Epithelial cell of proximal tubule (primary cell): Measurements from ENCODE around the gene IFT88. TPM values are rescaled to one million over a fixed set of nuclear protein-coding genes. Genes with fewer than 3 reads are reported as not detected.

ENCODE experiments used
- DNase-seq: peaks from one replicate; pipeline ENCODE4 v3.0.0-alpha.2; 2011; ENCODE audit warnings: low read depth
- H3K4me3 ChIP-seq: 2 replicates; pipeline ENCODE4 v1.5.1; 2011; ENCODE audit warnings: low read depth, mild to moderate bottlenecking, low read length
- total RNA-seq: library from RNA; depleted of rRNA; stranded (reverse); fragments of >200 nt; gene quantifications from 2 replicates; pipeline ENCODE4 v1.2.3, GENCODE V29; 2015
- TF ChIP-seq, protein P1 (sequence below): conservative IDR thresholded peaks from 2 replicates; pipeline ENCODE4 v1.5.1; 2012; ENCODE audit warnings: low read depth, mild to moderate bottlenecking, low read length

Gene IFT88
- total RNA-seq, 1 donor from 2014 or later: 15.2 TPM

GRCh38 chr13:20654156-20654555, 87.2 kb downstream of the IFT88 start:
- no peak for DNase-seq
- TF ChIP-seq, protein P1, sequence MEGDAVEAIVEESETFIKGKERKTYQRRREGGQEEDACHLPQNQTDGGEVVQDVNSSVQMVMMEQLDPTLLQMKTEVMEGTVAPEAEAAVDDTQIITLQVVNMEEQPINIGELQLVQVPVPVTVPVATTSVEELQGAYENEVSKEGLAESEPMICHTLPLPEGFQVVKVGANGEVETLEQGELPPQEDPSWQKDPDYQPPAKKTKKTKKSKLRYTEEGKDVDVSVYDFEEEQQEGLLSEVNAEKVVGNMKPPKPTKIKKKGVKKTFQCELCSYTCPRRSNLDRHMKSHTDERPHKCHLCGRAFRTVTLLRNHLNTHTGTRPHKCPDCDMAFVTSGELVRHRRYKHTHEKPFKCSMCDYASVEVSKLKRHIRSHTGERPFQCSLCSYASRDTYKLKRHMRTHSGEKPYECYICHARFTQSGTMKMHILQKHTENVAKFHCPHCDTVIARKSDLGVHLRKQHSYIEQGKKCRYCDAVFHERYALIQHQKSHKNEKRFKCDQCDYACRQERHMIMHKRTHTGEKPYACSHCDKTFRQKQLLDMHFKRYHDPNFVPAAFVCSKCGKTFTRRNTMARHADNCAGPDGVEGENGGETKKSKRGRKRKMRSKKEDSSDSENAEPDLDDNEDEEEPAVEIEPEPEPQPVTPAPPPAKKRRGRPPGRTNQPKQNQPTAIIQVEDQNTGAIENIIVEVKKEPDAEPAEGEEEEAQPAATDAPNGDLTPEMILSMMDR: no peak
- H3K4me3 ChIP-seq: no peak overlapping the region

- no peak overlapping the region for H3K4me3 ChIP-seq
- peak; percentile 9 for DNase-seq
- TF ChIP-seq, protein P1: no peak
These were observed 91.6 kb downstream of the IFT88 start for GRCh38 chr13:20658451-20659040.

GRCh38 chr13:20664351-20664750, 97.4 kb downstream of the IFT88 start:
- DNase-seq: no peak
- TF ChIP-seq, protein P1: no peak
- H3K4me3 ChIP-seq: no peak overlapping the region

- H3K4me3 ChIP-seq: no peak overlapping the region
- DNase-seq: no peak
- TF ChIP-seq, protein P1: no peak
These were observed 100.0 kb downstream of the IFT88 start for GRCh38 chr13:20666948-20667347.

GRCh38 chr13:20667857-20668437, 101.0 kb downstream of the IFT88 start:
- no peak for DNase-seq
- H3K4me3 ChIP-seq: no peak overlapping the region
- TF ChIP-seq, protein P1: no peak

- TF ChIP-seq, protein P1: no peak
- DNase-seq: no peak
- H3K4me3 ChIP-seq: no peak overlapping the region
These were observed 102.2 kb downstream of the IFT88 start for GRCh38 chr13:20669162-20669561.

DNA sequence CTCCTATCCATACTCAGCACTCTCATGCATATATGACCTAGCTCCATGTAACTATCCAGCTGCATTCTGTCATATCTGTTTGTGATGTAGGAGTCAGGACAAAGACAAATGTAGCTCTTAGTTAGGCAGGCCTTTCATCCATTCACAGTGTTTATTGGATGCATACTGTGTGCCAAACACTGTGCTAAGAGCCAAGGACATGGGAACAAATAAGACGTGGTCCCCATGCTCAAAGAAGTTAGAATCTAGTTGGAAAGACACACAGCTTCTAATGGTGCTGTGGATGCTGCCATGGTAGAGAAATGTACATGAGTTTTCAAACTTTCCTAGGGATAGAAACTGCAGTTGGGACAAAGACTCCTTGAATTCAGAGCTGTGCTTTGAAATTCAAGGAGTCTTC, 104.8 kb downstream of the IFT88 start:
- no peak for DNase-seq
- no peak overlapping the region for H3K4me3 ChIP-seq
- TF ChIP-seq, protein P1: no peak
